ENCODE measurements around the gene KCNQ2.

Gene KCNQ2

DNA sequence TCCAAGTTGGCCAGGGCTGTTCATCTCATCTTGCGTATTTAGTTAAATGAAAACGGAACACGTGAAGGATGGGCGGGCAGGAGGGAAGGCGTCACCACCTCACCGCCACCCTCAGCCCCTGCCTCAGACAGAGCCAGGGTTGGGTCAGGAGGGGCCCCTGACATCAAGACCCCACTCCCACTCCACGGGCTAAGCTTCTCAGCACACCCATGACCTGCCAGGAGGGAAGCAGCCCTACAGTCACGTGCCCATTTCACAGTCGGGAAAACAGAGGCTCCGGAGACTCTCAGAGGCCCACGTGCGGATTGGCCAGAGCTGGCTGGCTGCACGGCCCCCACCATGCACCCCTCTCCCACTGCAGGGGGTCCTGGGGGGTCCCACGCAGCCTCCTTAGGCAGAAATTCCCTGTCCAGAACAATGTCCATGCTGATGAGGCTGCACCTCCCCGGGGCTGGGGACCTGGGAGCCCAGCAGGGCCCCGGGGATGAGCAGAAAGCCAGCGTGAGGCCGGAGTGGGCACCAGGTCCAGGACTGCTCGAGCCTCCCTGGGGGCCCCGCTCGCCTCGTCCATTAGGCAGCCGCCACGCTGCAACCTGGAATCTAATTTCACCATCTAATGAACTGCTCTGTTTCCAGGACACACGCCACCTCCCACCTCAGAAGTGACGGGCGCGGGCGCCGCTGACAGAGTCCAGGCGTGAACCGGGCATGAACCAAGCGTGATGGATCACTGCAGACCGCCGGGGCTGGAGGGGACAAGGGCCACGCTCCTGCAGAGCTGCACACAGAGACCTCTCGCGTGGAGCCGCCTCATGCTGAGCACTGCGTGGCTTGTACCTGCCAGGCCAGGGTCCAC is 15.8 kb downstream of the KCNQ2 start:
- peak in 1 of 56 donors; percentile 51 for DNase-seq

DNA sequence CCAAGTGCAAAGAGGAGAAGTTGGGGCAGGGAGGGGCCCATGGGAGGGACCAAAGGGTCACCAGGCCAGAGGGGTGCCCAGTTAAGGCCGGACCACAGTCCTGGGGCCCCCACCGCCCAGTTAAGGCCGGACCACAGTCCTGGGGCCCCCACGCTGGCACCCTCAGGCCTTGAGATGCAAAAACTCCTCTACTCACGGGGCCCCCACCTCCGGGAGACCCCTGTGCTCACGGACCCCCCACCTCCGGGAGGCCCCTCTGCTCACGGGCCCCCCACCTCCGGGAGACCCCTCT is 16.9 kb downstream of the KCNQ2 start:
- DNase-seq: no peak

DNA sequence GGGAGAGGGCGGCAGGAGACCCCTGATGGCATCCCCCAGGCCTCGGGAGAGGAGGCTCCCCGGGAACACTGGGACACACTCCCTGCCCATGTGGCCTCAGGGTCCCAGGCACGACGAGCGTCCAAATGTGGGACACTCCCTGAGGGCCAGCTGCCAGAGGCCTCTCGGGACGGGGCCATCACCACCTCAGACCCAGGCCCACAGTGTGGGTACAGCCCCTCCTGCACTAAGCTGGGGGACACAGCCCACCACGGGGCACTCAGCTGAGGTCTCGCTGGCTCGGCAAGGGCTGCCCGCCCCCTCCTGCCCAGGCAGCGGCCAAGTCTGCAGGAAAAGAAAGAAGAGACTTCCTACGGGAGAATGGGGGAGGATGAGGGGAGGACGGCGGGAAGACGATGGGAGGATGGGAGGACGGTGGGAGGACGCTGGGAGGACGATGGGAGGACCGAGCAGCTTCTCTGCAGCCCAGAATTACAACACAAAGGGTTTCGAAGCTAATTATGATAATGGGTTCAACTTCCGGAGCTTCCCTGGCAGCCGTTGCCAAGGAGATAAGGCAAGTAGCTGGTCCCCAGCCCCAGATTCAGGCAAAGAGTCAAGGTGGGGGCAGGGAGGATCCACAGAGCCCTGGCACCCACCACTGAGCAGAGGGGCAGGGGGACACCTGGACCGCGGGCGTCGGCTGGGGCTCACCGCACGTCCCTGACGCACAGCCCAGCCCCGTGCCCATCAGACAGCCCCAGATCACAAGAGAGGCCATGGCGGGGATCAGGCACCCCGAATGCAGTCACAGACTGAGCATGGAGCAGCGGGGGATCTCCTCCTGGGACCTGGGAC is 17.5 kb downstream of the KCNQ2 start:
- DNase-seq: peak in 15 of 56 donors; percentile 15 to 67 (median 42)

DNA sequence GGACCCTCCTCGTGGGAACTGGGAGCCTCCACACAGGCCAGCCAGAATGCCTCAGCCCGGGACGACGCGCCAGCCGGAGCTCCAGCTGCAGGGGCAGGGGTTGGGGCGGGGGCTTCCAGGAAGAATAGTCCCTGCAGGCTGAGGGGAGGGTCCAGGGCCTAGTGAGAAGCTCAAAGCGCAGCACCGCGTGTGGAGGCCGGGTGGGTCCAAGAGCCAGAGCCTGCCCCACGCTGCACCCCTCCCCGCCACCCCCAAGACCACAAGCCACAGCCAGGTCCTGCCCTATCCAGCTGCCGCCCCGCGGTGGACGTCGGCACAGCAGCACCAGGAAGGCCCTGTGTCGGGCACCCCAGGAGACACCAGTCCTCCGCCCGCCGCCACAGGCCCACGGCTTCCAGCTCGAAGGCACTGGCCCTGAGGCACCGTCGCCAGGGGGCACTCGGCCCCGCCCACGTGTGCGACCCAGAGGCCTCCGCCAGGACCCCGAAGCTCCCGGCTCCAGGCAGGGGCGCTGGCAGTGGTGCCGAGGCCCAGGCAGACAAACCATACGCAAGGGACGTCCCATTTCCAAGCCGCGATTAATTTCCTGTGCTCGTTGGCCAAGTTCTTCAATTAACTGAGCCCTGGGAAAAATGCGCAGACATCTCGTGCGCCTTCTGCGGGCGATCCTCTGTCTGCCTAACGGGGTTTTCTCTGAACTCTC is 19.5 kb downstream of the KCNQ2 start:
- peak in 1 of 56 donors; percentile 2 for DNase-seq

DNA sequence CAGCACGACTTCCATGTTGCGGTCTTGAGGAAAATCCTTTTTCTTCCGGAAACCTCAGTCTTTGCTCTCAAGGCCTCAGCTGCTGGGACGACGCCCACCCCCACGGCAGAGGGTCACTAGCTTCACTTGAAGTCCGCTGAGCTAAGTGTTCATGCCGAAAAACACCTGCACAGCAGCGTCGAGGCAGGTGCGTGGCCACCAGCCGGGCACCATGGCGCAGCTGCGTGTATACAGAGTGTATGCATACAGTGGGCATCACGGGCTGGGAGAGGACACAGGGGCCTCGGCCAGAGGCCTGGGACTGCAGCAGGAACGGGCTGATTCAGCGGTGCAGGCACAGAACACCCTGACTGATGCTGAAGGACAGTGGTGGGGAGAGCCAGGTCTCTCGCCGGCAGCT is 20.1 kb downstream of the KCNQ2 start:
- no peak for DNase-seq

DNA sequence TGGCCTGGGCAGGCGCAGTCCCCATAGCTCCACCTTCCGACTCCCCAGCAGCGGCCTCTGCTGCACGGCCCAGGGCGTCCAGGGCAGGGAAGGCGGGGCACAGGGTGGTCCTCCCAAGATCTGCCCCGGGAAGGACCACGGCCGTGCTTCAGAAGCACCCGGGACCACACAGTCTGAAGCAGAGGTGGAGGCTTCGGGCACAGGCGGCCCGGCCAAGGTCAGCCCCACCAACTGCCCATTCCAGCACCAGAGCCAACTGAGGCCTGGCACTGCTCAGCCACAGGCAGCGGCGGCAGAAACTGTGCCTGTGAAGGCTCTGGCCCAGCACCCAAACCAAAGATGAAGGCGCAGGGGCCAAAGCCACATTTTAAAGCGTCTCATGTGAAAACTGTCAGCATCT is 20.6 kb downstream of the KCNQ2 start:
- DNase-seq: no peak

DNA sequence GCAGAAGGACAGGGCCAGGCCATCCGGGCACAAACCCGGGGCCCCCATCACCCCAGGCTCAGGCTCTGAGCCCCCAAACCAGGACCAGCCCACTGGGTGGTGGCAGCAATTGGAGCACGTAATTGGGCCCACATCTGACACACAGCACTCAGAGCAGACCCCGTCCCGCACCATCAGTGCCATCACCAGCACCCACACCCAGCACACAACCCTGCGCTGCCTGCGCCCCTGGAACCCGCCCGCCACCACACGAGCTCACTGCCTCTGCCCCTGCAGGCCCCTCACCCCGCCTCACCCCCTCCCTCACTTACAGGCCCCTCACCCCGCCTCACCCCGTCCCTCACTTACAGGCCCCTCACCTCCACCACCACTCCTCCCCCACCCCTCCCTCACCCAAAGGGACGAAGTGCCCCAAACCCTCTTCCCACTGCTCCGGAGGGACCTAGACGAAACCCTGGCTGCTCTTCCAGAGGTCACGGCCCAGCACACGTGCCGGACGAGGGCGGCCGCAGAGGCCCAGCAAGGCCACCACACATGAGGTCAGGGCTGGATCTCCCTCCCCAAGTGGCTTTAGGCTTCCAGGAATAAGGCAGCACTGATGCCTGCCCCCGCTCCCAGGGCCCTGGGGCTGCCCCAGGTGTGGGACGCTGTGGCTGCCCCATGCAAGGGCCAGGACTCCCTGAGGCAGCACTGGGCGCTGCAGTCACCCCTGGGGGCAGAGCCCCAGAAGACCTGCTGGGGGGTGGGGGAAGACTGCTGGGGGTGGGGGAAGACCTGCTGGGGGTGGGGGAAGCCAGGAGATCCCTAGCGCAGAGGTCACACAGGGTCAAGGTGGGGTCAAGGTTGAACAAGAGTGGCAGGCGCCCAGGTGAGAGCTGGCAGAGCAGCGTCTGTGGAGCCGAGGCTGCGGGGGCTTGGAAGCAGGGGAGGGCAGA is 22.4 kb downstream of the KCNQ2 start:
- DNase-seq: no peak

DNA sequence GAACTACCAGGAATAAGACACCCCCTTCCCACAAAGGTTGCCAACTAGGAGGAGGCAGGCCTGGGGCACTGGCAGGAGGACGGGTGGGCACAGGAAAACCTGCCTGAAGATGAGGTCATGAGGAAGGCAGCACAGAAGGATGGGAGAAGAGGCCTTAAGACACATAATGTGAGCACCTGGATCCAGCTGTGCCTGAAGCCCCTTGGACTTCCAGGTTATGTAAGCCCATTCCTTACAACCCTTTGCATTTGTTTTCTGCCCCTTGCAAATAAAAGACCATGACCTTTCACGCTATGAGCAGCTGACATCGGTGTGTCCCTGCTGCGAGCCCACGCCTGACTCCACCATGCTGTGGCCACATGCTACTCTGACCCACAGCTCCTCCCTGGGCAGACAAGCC is 23.4 kb downstream of the KCNQ2 start:
- DNase-seq: no peak

DNA sequence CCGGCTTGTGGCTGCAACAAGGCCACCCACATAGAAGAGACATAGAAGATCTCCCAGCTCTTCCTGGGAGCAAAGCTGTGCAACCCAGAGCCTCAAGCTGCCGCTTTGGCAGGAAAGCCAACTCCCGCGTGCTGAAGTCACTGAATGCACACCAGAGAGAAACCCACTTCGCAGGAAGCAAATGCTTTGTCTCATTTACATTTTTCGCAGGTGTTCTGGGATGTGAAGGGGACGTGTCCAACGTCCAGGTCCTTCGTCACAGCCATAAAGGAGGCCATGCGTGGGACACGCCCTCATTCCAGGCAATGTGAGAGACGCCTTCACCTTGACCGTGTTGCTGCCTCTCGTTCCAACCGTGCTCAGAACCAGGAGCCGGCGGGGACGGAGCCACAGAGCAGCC is 24.4 kb downstream of the KCNQ2 start:
- peak in 4 of 56 donors; percentile 12 to 42 (median 28) for DNase-seq

DNA sequence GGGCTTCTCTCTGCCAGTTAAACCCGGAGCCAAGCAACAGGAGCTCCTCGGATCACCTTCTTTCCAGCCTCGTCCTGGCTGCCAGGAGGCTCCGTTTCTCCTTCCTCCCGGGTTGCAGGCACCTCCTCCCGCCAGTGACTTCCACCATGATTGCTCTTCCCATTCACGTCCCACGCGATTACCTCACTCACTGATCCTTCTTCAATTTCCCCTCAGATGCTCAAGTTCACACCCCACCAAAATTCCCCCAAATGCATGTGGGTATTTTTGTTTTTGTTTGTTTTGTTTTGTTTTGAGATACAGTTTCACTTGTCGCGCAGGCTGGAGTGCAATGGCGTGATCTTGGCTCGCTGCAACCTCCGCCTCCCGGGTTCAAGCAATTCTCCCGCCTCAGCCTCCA is 25.1 kb downstream of the KCNQ2 start:
- DNase-seq: no peak

DNA sequence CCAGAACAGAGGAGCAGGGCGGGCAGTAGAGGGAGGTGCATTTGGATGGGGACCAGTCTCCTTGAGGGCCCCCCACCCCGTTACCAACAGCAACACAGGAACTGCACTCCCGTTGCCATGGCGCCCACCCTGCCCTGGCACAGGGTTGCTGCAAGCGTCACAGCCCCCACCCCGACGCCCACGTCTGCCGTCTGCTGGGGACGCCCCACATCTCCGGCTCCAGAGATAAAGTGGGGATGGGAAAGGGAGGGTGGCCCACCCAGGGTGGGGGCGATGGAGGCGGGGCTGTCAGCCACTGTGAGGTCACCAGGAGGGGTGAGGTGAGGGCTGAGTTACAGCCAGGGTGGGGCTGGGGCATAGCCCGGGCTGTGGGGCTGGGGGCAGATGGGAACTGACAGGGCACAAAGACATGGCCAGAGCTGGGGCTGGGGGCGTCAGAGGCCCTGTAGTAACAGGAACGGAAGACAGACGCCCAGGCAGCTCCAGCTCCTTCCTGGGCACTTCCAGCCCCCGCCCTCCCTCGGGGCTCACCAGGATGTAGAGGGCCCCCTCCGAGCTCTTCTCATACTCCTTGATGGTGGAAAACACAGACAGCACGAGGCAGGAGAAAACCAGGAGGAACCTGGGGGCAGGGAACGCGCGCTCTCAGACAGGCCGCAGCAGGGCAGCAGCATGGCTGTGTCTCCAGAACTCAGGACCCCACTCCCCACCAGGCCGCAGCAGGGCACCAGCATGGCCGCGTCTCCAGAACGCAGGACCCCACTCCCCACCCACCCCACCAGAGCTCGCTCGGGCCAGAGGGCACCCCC is 26.0 kb downstream of the KCNQ2 start:
- peak in 43 of 56 donors; percentile 8 to 90 (median 61) for DNase-seq

DNA sequence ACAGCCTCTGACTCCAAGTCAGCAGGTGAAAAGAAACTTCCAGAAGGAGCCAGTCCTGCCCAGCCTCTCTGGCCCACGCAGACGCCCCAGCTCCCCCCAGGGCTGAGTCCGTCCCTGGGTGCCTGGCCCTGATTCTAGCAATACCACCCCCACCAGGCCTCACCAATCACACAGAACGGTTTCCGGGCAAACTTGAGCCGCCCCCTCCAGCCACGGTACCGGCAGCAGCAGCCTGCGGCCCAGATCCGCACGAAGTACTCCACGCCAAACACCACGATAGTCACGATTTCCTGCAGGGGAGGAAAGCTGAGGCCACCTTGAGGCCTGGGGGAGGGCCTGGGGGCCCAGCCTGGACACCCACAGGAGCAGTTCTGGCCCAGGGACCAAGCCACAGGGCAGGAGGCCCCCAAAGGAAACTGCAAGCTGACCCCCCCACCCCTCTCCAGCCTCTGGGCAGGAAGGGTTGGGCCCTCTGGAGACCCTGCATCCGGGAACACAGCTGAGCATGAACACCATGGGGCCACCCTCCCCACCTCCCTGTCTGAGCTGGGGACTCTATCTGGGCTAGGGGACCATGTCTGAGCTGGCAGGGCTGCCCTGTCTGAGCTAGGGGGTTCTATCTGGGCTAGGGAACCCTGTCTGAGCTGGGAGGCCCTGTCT is 27.2 kb downstream of the KCNQ2 start:
- DNase-seq: peak in 2 of 56 donors; percentile 21 to 27

DNA sequence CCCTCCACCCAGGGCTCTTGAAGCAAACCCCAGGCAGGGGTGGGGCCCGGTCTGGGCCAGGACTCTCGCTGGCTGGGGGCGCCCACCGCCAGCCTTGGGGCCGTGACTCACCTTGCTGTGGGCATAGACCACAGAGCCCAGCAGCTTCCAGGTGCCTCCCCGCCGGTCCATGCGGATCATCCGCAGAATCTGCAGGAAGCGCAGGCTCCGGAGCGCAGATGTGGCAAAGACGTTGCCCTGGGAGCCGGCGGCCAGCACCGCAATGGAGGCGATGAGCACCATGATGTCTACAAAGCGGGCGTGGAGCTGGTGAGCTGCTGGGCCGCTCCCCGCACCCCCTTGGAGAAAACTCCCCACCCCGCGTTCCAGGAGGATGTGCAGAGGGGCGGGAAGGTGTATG is 27.9 kb downstream of the KCNQ2 start:
- no peak for DNase-seq

DNA sequence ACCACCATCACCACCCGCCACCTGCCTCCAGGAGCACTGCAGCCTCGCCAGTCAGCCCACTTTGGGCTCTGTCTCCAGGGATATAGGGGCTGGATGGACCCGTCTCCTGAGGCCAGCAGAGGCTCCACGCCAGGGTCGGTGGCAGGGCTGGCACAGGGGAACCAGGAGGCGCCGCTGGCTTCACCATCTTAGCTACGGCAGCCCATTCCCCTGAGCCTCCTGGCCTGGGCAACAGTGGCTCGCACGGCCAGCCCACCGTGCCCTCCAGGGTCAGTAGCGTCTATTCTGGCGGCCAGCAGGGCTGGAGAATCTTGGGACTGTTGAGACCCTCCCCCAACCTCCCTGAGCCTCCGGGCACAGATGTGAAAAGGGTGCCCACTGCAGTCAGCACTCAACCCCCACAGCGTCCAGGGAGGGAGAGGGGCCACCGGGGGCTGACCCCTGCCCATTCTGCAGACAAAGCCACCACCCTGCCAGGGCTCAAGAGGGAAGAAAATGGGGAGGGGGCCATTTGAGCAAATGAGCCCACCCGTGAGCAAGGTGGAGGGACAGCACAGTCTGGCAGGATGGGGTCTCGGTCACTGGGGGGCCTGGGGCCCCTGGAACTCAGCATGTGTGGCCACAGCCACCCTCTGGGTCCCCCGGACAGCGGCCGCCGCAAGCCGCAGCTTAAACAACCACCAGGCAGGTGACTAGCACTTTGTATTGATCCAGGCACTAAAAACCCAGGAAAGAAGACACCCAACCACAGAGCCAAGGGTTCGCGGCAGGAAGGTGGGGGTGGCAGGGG is 28.7 kb downstream of the KCNQ2 start:
- DNase-seq: no peak

DNA sequence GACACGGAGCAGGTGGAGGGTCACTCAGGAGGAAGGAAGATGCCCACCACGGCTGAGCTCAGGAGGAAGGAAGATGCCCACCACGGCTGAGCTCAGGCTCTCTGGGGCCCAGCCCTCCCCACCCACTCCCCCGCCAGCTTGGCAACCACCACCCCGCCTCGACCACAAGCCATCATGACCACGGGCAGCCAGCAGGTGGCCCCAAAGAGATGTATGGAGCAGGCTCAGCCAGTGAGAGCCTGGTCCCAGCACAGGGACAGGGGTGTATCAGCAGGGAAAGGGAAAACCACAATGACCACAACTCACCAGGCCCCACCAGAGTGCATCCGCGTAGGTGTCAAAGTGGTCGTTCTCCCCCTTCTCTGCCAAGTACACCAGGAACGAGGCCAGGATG is 30.4 kb downstream of the KCNQ2 start:
- peak in 33 of 56 donors; percentile 5 to 72 (median 24) for DNase-seq

DNA sequence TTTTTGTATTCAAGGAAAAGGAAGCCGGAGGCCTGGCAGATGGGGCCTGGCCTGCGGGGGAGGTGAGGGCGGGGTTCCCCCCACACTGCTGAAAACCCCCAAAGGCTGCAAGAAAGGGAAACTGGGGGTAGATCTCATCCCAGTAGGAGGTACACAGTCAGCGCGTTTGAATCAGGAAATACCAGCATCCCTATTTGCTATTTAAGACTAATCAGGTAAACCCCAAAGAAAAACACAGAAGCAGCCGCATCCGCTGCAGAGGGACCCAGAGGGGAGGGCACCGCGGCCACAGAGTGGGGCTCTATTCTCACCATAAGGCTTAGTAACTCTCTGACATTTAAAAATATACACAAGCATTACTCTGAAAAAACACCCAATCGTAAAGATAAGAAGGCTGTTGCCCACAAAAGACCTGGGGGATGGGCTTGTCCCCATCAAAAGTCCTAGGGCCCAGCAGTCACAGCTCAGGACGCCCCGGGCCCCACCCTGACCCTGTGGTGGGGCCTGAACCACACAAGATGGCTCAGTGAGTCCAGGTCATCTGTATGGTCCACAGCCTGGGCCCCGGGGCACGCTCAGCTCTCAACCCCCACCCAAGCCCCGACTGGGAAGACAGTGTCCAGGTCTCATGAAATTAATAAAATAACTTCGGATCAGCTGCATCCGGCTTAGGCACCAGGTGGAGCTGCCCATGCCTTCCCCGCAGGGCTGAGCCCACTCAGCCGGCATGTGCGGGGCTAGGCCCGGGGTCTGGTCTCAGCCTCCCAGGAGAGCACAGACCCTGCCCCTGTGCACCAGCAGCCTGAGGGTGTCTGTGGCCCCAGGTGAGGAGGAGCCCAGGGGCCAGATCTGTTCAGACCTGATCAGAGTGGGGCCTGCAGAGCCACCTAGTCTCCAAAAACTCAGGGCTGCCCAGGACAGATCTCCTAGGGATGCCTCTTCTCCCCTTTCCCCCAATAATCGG is 31.0 kb downstream of the KCNQ2 start:
- no peak for DNase-seq

DNA sequence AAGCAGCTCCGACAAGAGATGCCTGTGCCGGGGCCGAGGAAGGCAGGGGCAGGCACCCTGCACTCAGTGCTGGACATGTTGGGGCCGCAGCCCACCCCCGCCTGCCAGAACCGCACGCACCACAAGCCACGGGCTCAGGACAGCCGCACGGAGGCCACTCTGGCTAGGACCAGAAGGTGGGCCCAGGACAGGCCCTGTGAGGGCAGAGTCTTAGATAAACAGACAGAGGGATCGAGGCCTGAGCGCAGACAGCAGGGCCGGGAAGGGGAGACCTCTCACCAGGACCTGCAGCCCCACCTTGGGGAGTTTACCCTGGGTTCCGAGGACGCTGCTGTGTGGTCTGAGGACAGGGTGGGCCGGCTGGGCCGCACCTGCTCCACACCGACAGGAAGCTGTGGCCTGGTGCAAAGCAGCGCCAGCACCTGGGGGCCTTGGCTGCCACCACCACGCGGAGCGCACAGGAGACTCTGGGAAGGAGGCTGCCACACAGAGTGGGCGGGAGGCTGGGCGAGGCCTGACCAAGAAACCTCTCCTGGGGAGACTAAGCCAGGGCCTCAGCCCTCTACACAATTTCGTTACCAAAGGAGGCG is 32.0 kb downstream of the KCNQ2 start:
- no peak for DNase-seq

Measured in nucleus accumbens (tissue), 56 donors.